Measurements from ENCODE around the gene SLC30A4. TPM values are rescaled to one million over a fixed set of nuclear protein-coding genes. Genes with fewer than 3 reads are reported as not detected.
"Not testable (repeated sequence)": the region's sequence is repeated elsewhere in the genome, so short reads cannot be mapped to it uniquely, and the experiment has no call there.

Gene SLC30A4
- total RNA-seq, 1 experiment from 2014 or later = 0.10 TPM

DNA sequence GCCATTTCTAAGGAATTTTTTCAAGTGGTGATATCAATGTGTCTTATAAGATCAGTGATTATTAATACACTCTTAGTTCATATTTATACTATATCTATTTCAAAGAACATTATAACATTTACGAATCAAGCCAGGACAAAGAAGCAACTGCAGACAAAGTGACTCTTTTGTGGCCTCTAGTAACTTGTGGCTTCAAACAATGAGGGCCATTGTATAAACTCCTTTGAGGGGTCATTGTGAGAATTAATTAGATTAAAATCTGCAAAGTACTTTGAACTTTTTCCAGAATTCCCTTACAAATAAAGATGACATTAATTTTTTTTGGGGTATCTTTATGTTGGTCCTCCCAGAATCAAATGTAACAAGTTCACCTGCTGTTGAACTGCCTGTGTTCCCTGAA lies 12.3 kb upstream of the SLC30A4 start:
- H3K36me3 ChIP-seq (replicated peaks; ENCODE audit: control insufficient read depth, insufficient read depth, low read length) = no peaks in the 10 kb centered on the region
- no peak for DNase-seq
- H3K27me3 ChIP-seq (ENCODE audit: control insufficient read depth, insufficient read depth, low read length) = no peaks in the 10 kb centered on the region
- H3K4me3 ChIP-seq (ENCODE audit: insufficient read depth, low read depth, low read length) = no peak overlapping the region

DNA sequence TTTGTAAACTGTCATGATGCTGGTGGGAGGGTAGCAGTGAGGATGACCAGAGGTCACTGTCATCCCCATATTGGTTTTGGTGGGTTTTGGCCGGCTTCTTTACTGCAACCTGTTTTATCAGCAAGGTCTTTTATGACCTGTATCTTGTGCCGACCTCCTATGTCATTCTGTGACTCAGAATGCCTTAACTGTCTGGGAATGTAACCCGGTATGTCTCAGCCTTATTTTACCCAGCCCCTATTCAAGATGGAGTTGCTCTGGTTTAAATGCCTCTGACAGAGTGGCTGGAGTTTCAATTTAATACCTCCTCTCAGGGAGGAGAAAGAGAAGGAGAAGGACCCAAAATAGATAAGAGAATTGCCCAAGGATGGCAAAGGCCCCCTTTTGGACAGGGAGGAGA lies 10.3 kb upstream of the SLC30A4 start:
- H3K27me3 ChIP-seq (ENCODE audit: control insufficient read depth, insufficient read depth, low read length); DNase-seq: not testable (repeated sequence)

DNA sequence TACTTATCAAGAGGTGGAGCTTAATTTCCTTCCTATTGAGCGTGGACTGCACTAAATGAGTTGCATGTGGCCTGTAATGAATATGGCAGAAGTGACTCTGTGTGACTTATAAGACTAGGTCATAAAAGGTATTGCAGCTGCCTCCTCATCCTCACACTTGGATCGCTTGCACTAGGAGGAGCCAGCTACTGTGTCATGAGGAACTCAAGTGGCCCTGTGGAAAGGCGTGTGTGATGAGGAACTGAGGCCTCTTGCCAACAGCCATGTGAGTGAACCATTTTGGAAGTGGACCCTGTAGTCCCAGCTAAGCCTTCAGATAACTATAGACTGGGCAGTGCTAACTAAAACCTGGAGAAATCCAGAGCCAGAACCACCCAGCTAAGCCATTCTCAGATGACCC lies 7.1 kb upstream of the SLC30A4 start:
- Histone ChIP-seq H3K4me3 (ENCODE audit: insufficient read depth, low read depth, low read length) (no peak overlapping the region), H3K36me3 (replicated peaks; ENCODE audit: control insufficient read depth, insufficient read depth, low read length) (no peaks in the 10 kb centered on the region), H3K27me3 (ENCODE audit: control insufficient read depth, insufficient read depth, low read length) (peaks cover 4% of the 10 kb centered on the region)
- no peak for DNase-seq

More for the DNA sequence above, 10.3 kb upstream of the SLC30A4 start:
- not testable (repeated sequence) for H3K4me3 ChIP-seq (ENCODE audit: insufficient read depth, low read depth, low read length); H3K36me3 ChIP-seq (replicated peaks; ENCODE audit: control insufficient read depth, insufficient read depth, low read length)

DNA sequence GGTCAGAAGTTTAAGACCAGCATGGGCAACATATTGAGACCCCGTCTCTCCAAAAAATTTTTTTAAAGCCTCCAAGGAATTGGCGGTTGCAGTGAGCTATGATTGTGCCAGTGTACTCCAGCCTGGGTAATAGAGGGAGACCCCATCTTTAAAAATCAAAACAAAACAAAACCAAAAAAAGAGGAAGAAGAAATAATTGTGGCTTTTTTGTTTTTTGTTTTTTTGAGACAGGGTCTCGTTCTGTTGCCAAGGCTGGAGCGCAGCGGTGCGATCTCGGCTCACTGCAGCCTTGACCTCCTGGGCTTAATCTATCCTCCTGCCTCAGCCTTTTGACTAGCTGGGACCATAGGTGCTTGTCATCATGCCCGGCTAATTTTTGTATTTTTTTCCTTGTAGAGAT lies 4.5 kb upstream of the SLC30A4 start:
- Histone ChIP-seq H3K36me3 (replicated peaks; ENCODE audit: control insufficient read depth, insufficient read depth, low read length) (no peaks in the 10 kb centered on the region), H3K27me3 (ENCODE audit: control insufficient read depth, insufficient read depth, low read length) (peaks cover 27% of the 10 kb centered on the region), H3K4me3 (ENCODE audit: insufficient read depth, low read depth, low read length) (no peak overlapping the region)
- no peak for DNase-seq

DNA sequence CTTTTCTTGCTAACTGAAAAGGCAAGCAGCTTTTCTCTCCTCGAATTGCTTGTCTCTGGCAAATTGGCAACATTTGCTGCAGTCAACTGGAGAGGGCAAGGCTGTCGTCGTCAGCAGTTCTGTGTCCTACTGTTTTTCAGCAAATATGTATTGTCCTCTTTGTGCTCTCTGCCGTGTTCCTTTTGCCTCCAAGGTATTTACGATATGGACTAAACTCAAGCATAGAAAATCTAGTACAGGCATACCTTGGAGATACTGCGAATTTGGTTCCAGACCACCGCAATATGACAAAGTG lies 558 bp upstream of the SLC30A4 start:
- peaks cover 51% of the 10 kb centered on the region for H3K27me3 ChIP-seq (ENCODE audit: control insufficient read depth, insufficient read depth, low read length)
- no peak for DNase-seq
- H3K36me3 ChIP-seq (replicated peaks; ENCODE audit: control insufficient read depth, insufficient read depth, low read length) = no peaks in the 10 kb centered on the region
- peak overlapping the region; percentile 42 for H3K4me3 ChIP-seq (ENCODE audit: insufficient read depth, low read depth, low read length)

DNA sequence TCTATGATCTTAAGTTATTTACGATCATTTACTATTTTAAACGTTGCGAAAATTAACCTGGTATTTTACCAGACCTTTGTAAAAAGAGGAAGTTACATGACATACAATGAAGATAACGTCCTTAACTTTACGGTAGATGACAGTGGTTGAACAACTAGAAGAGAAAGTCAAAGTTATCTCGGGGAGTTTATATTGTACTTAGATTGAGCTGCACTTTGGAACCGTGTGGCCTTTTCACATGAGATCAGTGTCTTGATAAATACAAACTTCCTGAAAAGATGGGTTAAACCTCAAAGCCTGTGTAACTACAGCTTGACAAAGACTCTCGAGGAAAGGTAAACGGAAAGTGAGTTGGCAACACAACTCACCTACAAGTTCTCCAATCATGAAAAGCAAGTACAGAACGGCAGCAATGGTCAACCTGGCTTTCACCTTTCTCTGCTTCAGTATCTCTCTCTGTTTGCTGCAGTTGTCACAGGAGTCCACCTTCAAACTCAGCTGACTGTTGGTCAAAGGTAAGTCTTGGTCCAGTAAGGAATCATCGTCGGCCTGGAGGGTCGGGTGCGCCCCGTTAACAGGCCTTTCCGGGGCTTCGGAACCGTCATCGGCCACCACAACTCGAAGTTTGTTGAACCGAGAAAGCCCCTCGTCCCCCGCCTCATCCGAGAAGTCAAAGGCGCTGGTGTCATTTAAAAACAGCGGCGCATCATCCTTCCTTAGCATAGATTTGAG lies 793 bp downstream of the SLC30A4 start:
- Histone ChIP-seq H3K36me3 (replicated peaks; ENCODE audit: control insufficient read depth, insufficient read depth, low read length) (no peaks in the 10 kb centered on the region), H3K4me3 (ENCODE audit: insufficient read depth, low read depth, low read length) (peak overlapping the region; percentile 42), H3K27me3 (ENCODE audit: control insufficient read depth, insufficient read depth, low read length) (peaks cover 51% of the 10 kb centered on the region)
- DNase-seq = no peak

DNA sequence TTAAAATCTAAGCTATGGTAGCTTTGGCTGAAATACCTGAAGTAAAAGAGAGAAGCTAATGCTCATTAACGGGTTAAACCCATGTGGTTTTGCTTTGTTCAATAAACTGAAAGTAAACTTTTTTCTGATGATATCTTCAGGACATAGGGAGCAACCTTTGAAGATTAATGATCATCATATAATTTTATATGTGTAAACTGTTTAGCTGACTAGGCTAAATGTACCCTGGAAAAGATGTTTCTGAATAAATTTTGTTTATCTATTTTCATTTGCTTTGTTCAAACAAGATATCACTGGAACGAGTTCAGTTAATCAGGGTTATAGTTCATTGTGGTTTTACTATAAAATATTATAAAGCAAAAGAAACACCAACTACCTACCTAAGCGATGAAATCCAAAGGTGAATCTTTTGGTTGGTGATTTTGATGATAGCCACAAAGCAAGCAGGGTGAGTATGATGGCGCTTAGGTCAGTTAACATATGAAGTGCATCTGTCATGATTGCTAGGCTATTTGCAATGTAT lies 11.7 kb downstream of the SLC30A4 start:
- H3K36me3 ChIP-seq (replicated peaks; ENCODE audit: control insufficient read depth, insufficient read depth, low read length) = no peaks in the 10 kb centered on the region
- peaks cover 2% of the 10 kb centered on the region; the same call in 1 of the 2 replicates for H3K27me3 ChIP-seq (ENCODE audit: control insufficient read depth, insufficient read depth, low read length)
- H3K4me3 ChIP-seq (ENCODE audit: insufficient read depth, low read depth, low read length) = no peak overlapping the region
- DNase-seq = no peak

DNA sequence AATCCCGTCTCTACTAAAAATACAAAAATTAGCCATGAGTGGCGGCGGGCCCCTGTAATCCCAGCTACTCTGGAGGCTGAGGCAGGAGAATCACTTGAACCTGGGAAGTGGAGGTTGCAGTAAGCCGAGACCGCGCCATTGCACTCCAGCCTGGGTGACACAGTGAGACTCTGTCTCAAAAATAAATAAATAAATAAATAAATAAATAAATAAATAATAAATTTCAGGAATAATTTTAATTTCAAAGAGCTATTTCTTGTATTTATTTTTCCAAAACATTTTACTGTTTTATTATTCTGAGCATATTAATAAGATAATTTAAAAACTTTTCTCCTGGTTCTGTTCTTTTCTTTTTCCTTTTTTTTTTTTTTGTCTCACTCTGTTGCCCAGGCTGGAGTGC lies 15.4 kb downstream of the SLC30A4 start:
- not testable (repeated sequence) for H3K4me3 ChIP-seq (ENCODE audit: insufficient read depth, low read depth, low read length); H3K27me3 ChIP-seq (ENCODE audit: control insufficient read depth, insufficient read depth, low read length); H3K36me3 ChIP-seq (replicated peaks; ENCODE audit: control insufficient read depth, insufficient read depth, low read length); DNase-seq

DNA sequence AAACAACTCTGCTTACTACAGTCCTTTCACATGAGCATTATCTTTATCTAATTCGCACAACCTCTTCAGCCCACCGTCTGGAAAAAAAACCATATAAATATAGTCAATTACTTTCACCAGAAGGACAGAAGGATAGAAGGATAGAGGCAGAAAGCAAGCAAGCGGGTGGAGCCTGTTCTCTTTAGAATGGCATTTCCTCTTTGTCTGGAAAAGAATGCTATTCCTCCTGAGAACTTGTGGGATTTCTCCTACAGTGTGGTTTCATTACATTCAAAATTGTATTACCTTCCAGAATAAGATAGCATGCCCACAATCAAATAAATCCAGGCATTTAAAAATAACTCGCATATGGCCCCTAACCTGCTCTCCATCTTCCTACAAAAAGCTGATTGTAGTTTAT lies 23.1 kb downstream of the SLC30A4 start:
- peak; percentile 15 for DNase-seq
- Histone ChIP-seq H3K36me3 (replicated peaks; ENCODE audit: control insufficient read depth, insufficient read depth, low read length) (no peaks in the 10 kb centered on the region), H3K4me3 (ENCODE audit: insufficient read depth, low read depth, low read length) (no peak overlapping the region), H3K27me3 (ENCODE audit: control insufficient read depth, insufficient read depth, low read length) (no peaks in the 10 kb centered on the region)

DNA sequence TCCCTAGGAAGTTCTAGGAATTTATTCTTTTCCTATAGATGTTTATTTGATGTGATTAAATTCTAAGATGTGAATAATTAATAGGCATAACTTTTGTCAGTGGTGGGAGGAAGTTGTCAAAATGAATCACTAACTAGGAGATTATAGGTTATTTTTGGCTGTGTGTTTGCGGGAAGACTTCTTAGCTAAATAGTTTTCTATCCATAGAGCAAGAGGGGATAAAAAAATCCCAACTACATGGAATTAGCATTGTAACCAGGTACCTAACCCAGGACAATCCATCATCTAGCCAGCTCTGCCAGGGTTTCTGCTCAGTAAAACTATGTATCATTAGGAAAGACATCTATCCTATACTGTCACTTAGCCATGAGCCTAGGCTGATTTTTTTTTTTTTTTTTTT lies 23.9 kb downstream of the SLC30A4 start:
- no peaks in the 10 kb centered on the region for H3K27me3 ChIP-seq (ENCODE audit: control insufficient read depth, insufficient read depth, low read length)
- no peak for DNase-seq

DNA sequence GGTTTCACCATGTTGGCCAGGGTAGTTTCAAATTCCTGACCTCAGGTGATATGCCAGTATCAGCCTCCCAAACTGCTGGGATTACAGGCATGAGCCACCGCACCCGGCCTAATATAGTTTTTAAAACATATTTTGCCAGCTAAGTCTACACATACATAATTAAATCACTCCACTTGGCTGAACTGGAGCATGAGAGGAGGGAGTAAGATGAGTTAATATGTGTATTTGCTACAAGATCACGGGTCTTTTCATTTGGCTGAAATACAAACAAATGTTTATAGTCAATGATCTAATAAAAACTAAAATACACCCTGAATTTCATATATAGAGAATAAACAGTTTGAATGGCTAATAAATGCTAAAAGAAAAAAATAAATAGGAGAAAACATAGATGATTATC lies 25.3 kb downstream of the SLC30A4 start:
- H3K27me3 ChIP-seq (ENCODE audit: control insufficient read depth, insufficient read depth, low read length) = no peaks in the 10 kb centered on the region
- H3K4me3 ChIP-seq (ENCODE audit: insufficient read depth, low read depth, low read length) = no peak overlapping the region
- no peaks in the 10 kb centered on the region for H3K36me3 ChIP-seq (replicated peaks; ENCODE audit: control insufficient read depth, insufficient read depth, low read length)
- DNase-seq = no peak

More for the DNA sequence above, 23.9 kb downstream of the SLC30A4 start:
- H3K36me3 ChIP-seq (replicated peaks; ENCODE audit: control insufficient read depth, insufficient read depth, low read length) = no peaks in the 10 kb centered on the region
- no peak overlapping the region for H3K4me3 ChIP-seq (ENCODE audit: insufficient read depth, low read depth, low read length)

DNA sequence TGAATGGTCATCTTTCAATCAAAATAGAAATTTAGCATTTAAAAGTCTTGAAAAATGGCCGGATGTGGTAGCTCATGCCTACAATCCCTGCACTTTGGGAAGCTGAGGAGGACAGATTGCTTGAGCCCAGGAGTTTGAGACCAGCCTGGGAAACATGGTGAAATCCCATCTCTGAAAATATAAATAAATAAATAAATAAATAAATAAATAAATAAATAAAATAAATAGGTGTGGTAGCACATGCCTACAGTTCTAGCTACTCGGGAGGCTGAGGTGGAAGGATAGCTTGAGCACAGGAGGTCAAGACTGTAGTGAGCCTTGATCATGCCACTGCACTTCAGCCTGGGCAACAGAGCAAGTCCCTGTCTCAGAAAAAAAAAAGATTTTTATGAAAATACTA lies 25.9 kb downstream of the SLC30A4 start:
- Histone ChIP-seq H3K27me3 (ENCODE audit: control insufficient read depth, insufficient read depth, low read length) (no peaks in the 10 kb centered on the region), H3K36me3 (replicated peaks; ENCODE audit: control insufficient read depth, insufficient read depth, low read length) (no peaks in the 10 kb centered on the region), H3K4me3 (ENCODE audit: insufficient read depth, low read depth, low read length) (no peak overlapping the region)
- DNase-seq = no peak

DNA sequence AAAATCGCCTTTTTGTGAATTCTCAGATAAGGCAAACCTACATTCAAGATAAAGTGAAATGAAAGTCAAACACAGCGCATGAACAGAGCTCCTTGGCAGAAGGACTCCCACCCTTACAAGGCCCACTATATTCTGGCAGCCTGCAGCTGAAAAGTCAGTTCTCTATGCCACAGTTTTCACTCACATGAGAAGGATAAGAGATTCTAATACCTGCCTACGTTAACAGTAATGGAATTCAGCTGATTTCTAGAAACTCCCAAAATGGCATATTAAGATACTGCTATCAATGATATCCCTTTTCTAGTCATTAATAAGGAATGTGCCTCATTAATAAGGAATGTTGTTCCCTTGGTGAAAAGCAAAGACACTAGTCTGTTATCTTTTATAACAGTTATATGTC lies 27.0 kb downstream of the SLC30A4 start:
- DNase-seq = no peak
- H3K4me3 ChIP-seq (ENCODE audit: insufficient read depth, low read depth, low read length) = no peak overlapping the region
- no peaks in the 10 kb centered on the region for H3K27me3 ChIP-seq (ENCODE audit: control insufficient read depth, insufficient read depth, low read length)
- no peaks in the 10 kb centered on the region for H3K36me3 ChIP-seq (replicated peaks; ENCODE audit: control insufficient read depth, insufficient read depth, low read length)

DNA sequence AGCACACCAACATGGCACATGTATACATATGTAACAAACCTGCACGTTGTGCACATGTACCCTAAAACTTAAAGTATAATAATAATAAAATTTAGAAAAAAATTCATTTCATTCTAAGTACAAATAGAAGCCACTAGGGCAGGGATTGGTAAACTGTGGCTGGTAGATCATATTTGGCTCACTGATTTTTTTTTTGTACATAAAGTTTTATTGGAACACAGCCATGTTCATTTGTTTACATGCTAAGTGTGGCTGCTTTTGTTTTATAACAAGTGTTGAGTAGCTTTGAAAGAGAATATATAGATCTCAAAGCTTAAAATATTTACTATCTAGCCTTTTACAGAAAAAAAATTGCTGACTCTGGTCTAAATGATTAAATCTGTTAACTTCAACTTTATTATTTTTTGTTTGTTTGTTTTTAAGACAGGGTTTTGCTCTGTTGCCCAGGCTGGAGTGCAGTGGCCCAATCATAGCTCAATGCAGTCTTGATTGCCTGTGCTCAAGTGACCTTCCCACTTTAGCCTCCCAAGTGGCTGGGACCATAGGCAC lies 32.8 kb downstream of the SLC30A4 start:
- DNase-seq = no peak
- Histone ChIP-seq H3K36me3 (replicated peaks; ENCODE audit: control insufficient read depth, insufficient read depth, low read length) (no peaks in the 10 kb centered on the region), H3K4me3 (ENCODE audit: insufficient read depth, low read depth, low read length) (no peak overlapping the region), H3K27me3 (ENCODE audit: control insufficient read depth, insufficient read depth, low read length) (peaks cover 4% of the 10 kb centered on the region; the same call in 1 of the 2 replicates)

DNA sequence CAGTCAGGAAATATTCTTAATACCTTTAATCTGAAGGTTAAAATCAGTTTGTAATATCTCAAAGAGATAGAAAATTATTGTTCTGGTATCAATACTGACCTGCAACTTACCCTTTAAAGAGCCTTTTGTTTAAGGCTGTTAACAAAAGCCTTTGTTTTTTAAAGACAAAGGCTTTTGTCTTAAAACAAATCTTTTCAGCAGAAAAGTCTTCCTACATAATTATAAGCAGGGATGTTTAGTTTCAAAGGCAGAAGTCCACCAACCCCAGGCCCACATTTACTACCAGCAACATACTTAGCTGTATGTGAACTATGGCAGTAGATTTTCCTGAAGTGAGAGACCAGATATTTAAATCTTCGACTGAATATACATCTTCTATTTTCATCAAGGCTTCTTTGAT lies 36.2 kb downstream of the SLC30A4 start:
- Histone ChIP-seq H3K4me3 (ENCODE audit: insufficient read depth, low read depth, low read length) (no peak overlapping the region), H3K36me3 (replicated peaks; ENCODE audit: control insufficient read depth, insufficient read depth, low read length) (no peaks in the 10 kb centered on the region), H3K27me3 (ENCODE audit: control insufficient read depth, insufficient read depth, low read length) (peaks cover 11% of the 10 kb centered on the region)
- no peak for DNase-seq
